ENCODE data around the gene PATE1. TPM values are rescaled to one million over a fixed set of nuclear protein-coding genes. Genes with fewer than 3 reads are reported as not detected.

The PATE1 gene
- polyA plus RNA-seq, 1 donor (not counting 4 experiments of a cell fraction or from before 2014, with no cell fraction given), result not detected

GRCh38 chr11:125787827-125788226, 41.7 kb downstream of the PATE1 start, which contains the start of gene PATE3:
Gene PATE3, plus strand, starts transcription at chr11:125788127. Its CDS starts 25 bp downstream, at chr11:125788152.
- TF ChIP-seq CTCF (optimal IDR thresholded peaks at IDR 0.05 in 1 of 3, IDR thresholded peaks at IDR 0.05 in 1 of 3, conservative IDR thresholded peaks at IDR 0.05 in 1 of 3; ENCODE audit: extremely low read depth in 1 of 3, insufficient read depth in 2 of 3, low read length in 3 of 3), result no peak
- TF ChIP-seq EZH2 (IDR thresholded peaks at IDR 0.05; ENCODE audit: low read length), result no peak
- Histone ChIP-seq H2AFZ (ENCODE audit: control insufficient read depth, low read length) (no peak within 1 kb of the TSS), H3K4me1 (ENCODE audit: control insufficient read depth, extremely low read depth, insufficient read depth, low read length) (no peaks in the 10 kb centered on the region), H3K27ac (ENCODE audit: control insufficient read depth, insufficient read depth, low read length) (no peak within 1 kb of the TSS), H4K20me1 (ENCODE audit: control insufficient read depth, extremely low read depth, insufficient read depth, low read length) (no peaks in the 10 kb centered on the region), H3K36me3 (ENCODE audit: control insufficient read depth in 2 of 2, extremely low read depth in 1 of 2, insufficient read depth in 2 of 2, low read length in 2 of 2) (no peaks in the 10 kb centered on the region), H3K9me3 (ENCODE audit: control insufficient read depth, low read depth, low read length) (no peaks in the 10 kb centered on the region), H3K27me3 (ENCODE audit: control insufficient read depth, extremely low read depth, insufficient read depth, low read length) (no peaks in the 10 kb centered on the region), H3K9ac (ENCODE audit: control insufficient read depth, extremely low read depth, insufficient read depth, low read length) (no peak within 1 kb of the TSS), H3K9me1 (ENCODE audit: control insufficient read depth, extremely low read depth, insufficient read depth, low read length) (no peaks in the 10 kb centered on the region), H3K4me3 (ENCODE audit: control insufficient read depth in 2 of 3, extremely low read depth in 1 of 3, insufficient read depth in 2 of 3, low read depth in 1 of 3, low read length in 3 of 3) (no peak within 1 kb of the TSS), H3K79me2 (ENCODE audit: control insufficient read depth, insufficient read depth, low read length) (no peaks in the 10 kb centered on the region), H3K4me2 (ENCODE audit: control insufficient read depth, extremely low read depth, insufficient read depth, low read depth, low read length) (no peak within 1 kb of the TSS)
- no peak for FAIRE-seq
- DNase-seq (ENCODE audit: low read depth, low spot score), result no peak
- dilution Hi-C loops (cut with MboI; ENCODE audit: extremely low pct_ligation_motif_present, low sequenced_read_pairs), result no loop called here

GRCh38 chr11:125790825-125791224, 44.7 kb downstream of the PATE1 start:
- Histone ChIP-seq H3K9me3 (ENCODE audit: control insufficient read depth, low read depth, low read length) (no peaks in the 10 kb centered on the region), H2AFZ (ENCODE audit: control insufficient read depth, low read length) (no peak overlapping the region), H4K20me1 (ENCODE audit: control insufficient read depth, extremely low read depth, insufficient read depth, low read length) (no peaks in the 10 kb centered on the region), H3K36me3 (ENCODE audit: control insufficient read depth in 2 of 2, extremely low read depth in 1 of 2, insufficient read depth in 2 of 2, low read length in 2 of 2) (no peaks in the 10 kb centered on the region), H3K9ac (ENCODE audit: control insufficient read depth, extremely low read depth, insufficient read depth, low read length) (no peak overlapping the region), H3K9me1 (ENCODE audit: control insufficient read depth, extremely low read depth, insufficient read depth, low read length) (no peaks in the 10 kb centered on the region), H3K4me3 (ENCODE audit: control insufficient read depth in 2 of 3, extremely low read depth in 1 of 3, insufficient read depth in 2 of 3, low read depth in 1 of 3, low read length in 3 of 3) (no peak overlapping the region), H3K4me1 (ENCODE audit: control insufficient read depth, extremely low read depth, insufficient read depth, low read length) (no peaks in the 10 kb centered on the region), H3K27me3 (ENCODE audit: control insufficient read depth, extremely low read depth, insufficient read depth, low read length) (no peaks in the 10 kb centered on the region), H3K4me2 (ENCODE audit: control insufficient read depth, extremely low read depth, insufficient read depth, low read depth, low read length) (no peak overlapping the region), H3K27ac (ENCODE audit: control insufficient read depth, insufficient read depth, low read length) (no peak overlapping the region), H3K79me2 (ENCODE audit: control insufficient read depth, insufficient read depth, low read length) (no peaks in the 10 kb centered on the region)
- TF ChIP-seq CTCF (optimal IDR thresholded peaks at IDR 0.05 in 1 of 3, IDR thresholded peaks at IDR 0.05 in 1 of 3, conservative IDR thresholded peaks at IDR 0.05 in 1 of 3; ENCODE audit: extremely low read depth in 1 of 3, insufficient read depth in 2 of 3, low read length in 3 of 3) (no peak), EZH2 (IDR thresholded peaks at IDR 0.05; ENCODE audit: low read length) (no peak)
- dilution Hi-C loops (cut with MboI; ENCODE audit: extremely low pct_ligation_motif_present, low sequenced_read_pairs), result no loop called here
- FAIRE-seq (no peak), DNase-seq (ENCODE audit: low read depth, low spot score) (no peak)
